Prostate gland (tissue), 2 donors: ENCODE data around the gene IQCE. TPM values are rescaled to one million over a fixed set of nuclear protein-coding genes. Genes with fewer than 3 reads are reported as not detected.

Experiments used
- DNase-seq: peaks from one replicate; pipeline ENCODE4 v3.0.0-alpha.2; 2019; ENCODE audit warnings: low spot score
- H3K27ac ChIP-seq, 2 donors: fragments of 200-600 bp; sonication (generic); 2 replicates each; pipeline ENCODE4 v1.5.1; 2017 to 2019
- H3K27me3 ChIP-seq: fragments of 200-600 bp; sonication (generic); replicated peaks from 2 replicates; pipeline ENCODE4 v1.5.1; 2019; ENCODE audit not compliant: insufficient read depth
- H3K36me3 ChIP-seq, 2 donors: fragments of 200-600 bp; sonication (generic); 1 replicate in 1 of 2; 2 replicates in 1 of 2; pipeline versions ENCODE4 v1.5.1 to v1.8.1; 2017 to 2019
- H3K4me1 ChIP-seq: fragments of 200-600 bp; sonication (generic); replicated peaks from 2 replicates; pipeline ENCODE4 v1.5.1; 2019
- H3K4me3 ChIP-seq, 2 donors: fragments of 200-600 bp; sonication (generic); 2 replicates each; pipeline ENCODE4 v1.5.1; 2017 to 2019
- H3K9me3 ChIP-seq: fragments of 200-600 bp; sonication (generic); 2 replicates; pipeline ENCODE4 v1.5.1; 2017
- CTCF ChIP-seq, 4 experiments: fragments of 200-600 bp in 2 of 4; fragments of 450-650 bp in 2 of 4; sonication (generic) in 2 of 4; IDR thresholded peaks; 1 replicate in 3 of 4; 2 replicates in 1 of 4; pipeline ENCODE4 v1.5.1; 2016 to 2019; ENCODE audit warnings: antibody characterized with exemption in 4 of 4, mild to moderate bottlenecking in 2 of 4, moderate library complexity in 2 of 4
- POLR2A ChIP-seq: fragments of 450-650 bp; IDR thresholded peaks from one replicate; pipeline ENCODE4 v1.6.1; 2016; ENCODE audit warnings: antibody characterized with exemption, mild to moderate bottlenecking
- POLR2AphosphoS5 ChIP-seq: sonication (generic); formaldehyde crosslinking; IDR thresholded peaks from one replicate; pipeline ENCODE4 v1.6.1; 2017; ENCODE audit warnings: antibody characterized with exemption
- WGBS: methylation state at CpG from one replicate; pipeline ENCODE4 v1.1.5; 2018; 5-methylcytosine and 5-hydroxymethylcytosine counted together
- intact Hi-C: fragments of 100-400 bp; cut with DNase I; formaldehyde crosslinking; loops from one replicate; pipeline ENCODE4 v1.14.2; 2022
- total RNA-seq, 2 donors: library from RNA; depleted of rRNA; stranded (reverse); fragments of >200 nt; gene quantifications; one replicate each; pipeline ENCODE4 v1.1.0, GENCODE V29; 2016

Gene IQCE
- total RNA-seq, 2 donors from 2014 or later, result 20.2 to 41.9 TPM

GRCh38 chr7:2598154-2598823 lies 39.5 kb downstream of the IQCE start:
- DNase-seq, result no peak
- Histone ChIP-seq H3K4me1 (no peaks in the 10 kb centered on the region), H3K9me3 (no peaks in the 10 kb centered on the region), H3K27ac (peak overlapping the region in 1 of 2 donors; percentile 17), H3K27me3 (no peaks in the 10 kb centered on the region), H3K4me3 (no peak overlapping the region), H3K36me3 (peaks cover 9 to 12% of the 10 kb centered on the region in 2 donors)
- 69% methylated on average over 29 of the region's 29 CpGs for WGBS
- intact Hi-C loops, result no loop called here
- no peak for TF ChIP-seq POLR2A
- no peak for TF ChIP-seq POLR2AphosphoS5
- no peak for TF ChIP-seq CTCF (IDR thresholded peaks at IDR 0.05)

GRCh38 chr7:2601065-2601464 lies 42.3 kb downstream of the IQCE start:
- H3K36me3 ChIP-seq, result peaks cover 0 to 9% of the 10 kb centered on the region in 2 donors
- DNase-seq, result no peak
- intact Hi-C loops, result no loop called here
- H3K27me3 ChIP-seq, result no peaks in the 10 kb centered on the region
- H3K4me1 ChIP-seq, result no peaks in the 10 kb centered on the region
- peak overlapping the region in 1 of 2 donors; percentile 43 for H3K27ac ChIP-seq
- TF ChIP-seq CTCF (IDR thresholded peaks at IDR 0.05) (no peak), POLR2AphosphoS5 (no peak), POLR2A (no peak)
- H3K4me3 ChIP-seq, result no peak overlapping the region
- no peaks in the 10 kb centered on the region for H3K9me3 ChIP-seq
- 65% methylated on average over 9 of the region's 9 CpGs for WGBS

GRCh38 chr7:2601907-2602306 lies 43.1 kb downstream of the IQCE start:
- no peak for DNase-seq
- no peaks in the 10 kb centered on the region for H3K9me3 ChIP-seq
- H3K4me1 ChIP-seq, result no peaks in the 10 kb centered on the region
- WGBS, result 91% methylated on average over 11 of the region's 11 CpGs
- intact Hi-C loops, result no loop called here
- no peaks in the 10 kb centered on the region for H3K27me3 ChIP-seq
- H3K4me3 ChIP-seq, result no peak overlapping the region
- peaks cover 0 to 9% of the 10 kb centered on the region in 2 donors for H3K36me3 ChIP-seq
- TF ChIP-seq POLR2A (no peak), CTCF (IDR thresholded peaks at IDR 0.05) (no peak), POLR2AphosphoS5 (no peak)
- no peak overlapping the region for H3K27ac ChIP-seq

- intact Hi-C loops, result no loop called here
- H3K4me1 ChIP-seq, result no peaks in the 10 kb centered on the region
- H3K4me3 ChIP-seq, result no peak overlapping the region
- no peaks in the 10 kb centered on the region for H3K27me3 ChIP-seq
- no peak overlapping the region for H3K27ac ChIP-seq
- H3K36me3 ChIP-seq, result peaks cover 0 to 9% of the 10 kb centered on the region in 2 donors
- DNase-seq, result no peak
- TF ChIP-seq POLR2A (no peak), POLR2AphosphoS5 (no peak), CTCF (IDR thresholded peaks at IDR 0.05) (no peak)
- 81% methylated on average over 19 of the region's 19 CpGs for WGBS
- H3K9me3 ChIP-seq, result no peaks in the 10 kb centered on the region
Observed at GRCh38 chr7:2602406-2603043, 43.7 kb downstream of the IQCE start.
